AML-193 (cell line): ENCODE results near the gene KRTAP16-1.
"Not testable (repeated sequence)": the region's sequence is repeated elsewhere in the genome, so short reads cannot be mapped to it uniquely, and the experiment has no call there.

ENCODE experiments used
- DNase-seq, 2 experiments: peaks; one replicate each; lab custom pipeline; 2025; lab: John Stamatoyannopoulos, UW

The KRTAP16-1 gene

GRCh38 chr17:41308918-41309359, at the start of gene KRTAP16-1:
Gene KRTAP16-1, minus strand, starts transcription at chr17:41309309. Its CDS starts 56 bp downstream, at chr17:41309253.
- no peak for DNase-seq

- DNase-seq: peak; percentile 66 to 75
These were observed 45.4 kb upstream of the KRTAP16-1 start for GRCh38 chr17:41354536-41354935.

- no peak for DNase-seq
These were observed 43.7 kb upstream of the KRTAP16-1 start for GRCh38 chr17:41352597-41353366.

- no peak for DNase-seq
These were observed 42.1 kb upstream of the KRTAP16-1 start for GRCh38 chr17:41351177-41351576.

- not testable (repeated sequence) for DNase-seq
These were observed 41.3 kb upstream of the KRTAP16-1 start, which contains the start of gene KRT33A for GRCh38 chr17:41350381-41350878. Gene KRT33A, minus strand, starts transcription at chr17:41350828. Its CDS starts 61 bp downstream, at chr17:41350767.

- DNase-seq: no peak
These were observed 39.0 kb upstream of the KRTAP16-1 start for GRCh38 chr17:41347869-41348760.

- not testable (repeated sequence) for DNase-seq
These were observed 37.3 kb upstream of the KRTAP16-1 start for GRCh38 chr17:41346421-41346820.

- DNase-seq: no peak
These were observed 36.9 kb upstream of the KRTAP16-1 start for GRCh38 chr17:41345992-41346391.

- DNase-seq: no peak
These were observed 33.9 kb upstream of the KRTAP16-1 start for GRCh38 chr17:41343029-41343428.

GRCh38 chr17:41340934-41341861, 32.1 kb upstream of the KRTAP16-1 start:
- no peak for DNase-seq

GRCh38 chr17:41340494-41340893, 31.4 kb upstream of the KRTAP16-1 start:
- DNase-seq: no peak

- DNase-seq: no peak
These were observed 30.6 kb upstream of the KRTAP16-1 start for GRCh38 chr17:41339571-41340172.

GRCh38 chr17:41338961-41339485, 29.9 kb upstream of the KRTAP16-1 start:
- DNase-seq: no peak

GRCh38 chr17:41335747-41336146, 26.6 kb upstream of the KRTAP16-1 start:
- DNase-seq: no peak

- no peak for DNase-seq
These were observed 25.5 kb upstream of the KRTAP16-1 start for GRCh38 chr17:41334385-41335305.

- DNase-seq: no peak
These were observed 24.7 kb upstream of the KRTAP16-1 start for GRCh38 chr17:41333836-41334235.

GRCh38 chr17:41333098-41333497, 24.0 kb upstream of the KRTAP16-1 start:
- no peak for DNase-seq

- no peak for DNase-seq
These were observed 23.1 kb upstream of the KRTAP16-1 start for GRCh38 chr17:41332239-41332638.

- DNase-seq: no peak
These were observed 22.5 kb upstream of the KRTAP16-1 start for GRCh38 chr17:41331606-41332005.
